Aorta (tissue), 4 donors: ENCODE measurements around the gene HPGDS. TPM values are rescaled to one million over a fixed set of nuclear protein-coding genes. Genes with fewer than 3 reads are reported as not detected.

Source experiments
- polyA plus RNA-seq, 2 donors: library from polyadenylated mRNA; stranded (reverse); fragments of 200-250 nt; gene quantifications; one replicate each; pipeline ENCODE4 v1.2.3, GENCODE V29; 2013
- total RNA-seq, 2 donors: library from RNA; stranded (reverse); fragmentation: NEBNext Ultra II Directional; extraction: Animal tissue kit (Norgen Biotek cat#: 25700); gene quantifications; one replicate each; pipeline ENCODE4 v1.2.1, GENCODE V29; 2021
- donor health status: healthy with polysubstance abuse.
- donor health status: Bipolar disorder and iron deficiency.
- donor health status: DM: no; HTN: no; CAD: no.
- donor health status: DM: yes; HTN: yes; CAD: no.

HPGDS gene
- total and polyA plus RNA-seq, 4 donors = 0.26 to 11.3 (median 4.5) TPM

Other genes with a start within 250 kb of the HPGDS start
- gene SMARCAD1, start 135.0 kb downstream of the HPGDS start, total RNA-seq = 10 to 100 TPM; 22.6 to 27.8 TPM
- 1 to 10 TPM; 2.9 to 7.7 TPM for gene SMARCAD1, start 135.0 kb downstream of the HPGDS start, polyA plus RNA-seq
- 100 to 1,000 TPM; 374 to 762 TPM for gene PDLIM5, start 109.1 kb upstream of the HPGDS start, total RNA-seq
- gene PDLIM5, start 109.1 kb upstream of the HPGDS start, polyA plus RNA-seq = 10 to 100 TPM; 64.4 to 82.7 TPM